Erythroblast (primary cell): ENCODE data around the gene BCL2.

Experiments
- GATA1 ChIP-seq: IDR thresholded peaks from 2 replicates; pipeline ENCODE4 v1.6.1; 2011; ENCODE audit warnings: low read depth, mild to moderate bottlenecking, control low read depth, low read length, moderate library complexity
- POLR2A ChIP-seq: IDR thresholded peaks from 2 replicates; pipeline ENCODE4 v1.6.1; 2011; ENCODE audit warnings: mild to moderate bottlenecking, low read length

DNA sequence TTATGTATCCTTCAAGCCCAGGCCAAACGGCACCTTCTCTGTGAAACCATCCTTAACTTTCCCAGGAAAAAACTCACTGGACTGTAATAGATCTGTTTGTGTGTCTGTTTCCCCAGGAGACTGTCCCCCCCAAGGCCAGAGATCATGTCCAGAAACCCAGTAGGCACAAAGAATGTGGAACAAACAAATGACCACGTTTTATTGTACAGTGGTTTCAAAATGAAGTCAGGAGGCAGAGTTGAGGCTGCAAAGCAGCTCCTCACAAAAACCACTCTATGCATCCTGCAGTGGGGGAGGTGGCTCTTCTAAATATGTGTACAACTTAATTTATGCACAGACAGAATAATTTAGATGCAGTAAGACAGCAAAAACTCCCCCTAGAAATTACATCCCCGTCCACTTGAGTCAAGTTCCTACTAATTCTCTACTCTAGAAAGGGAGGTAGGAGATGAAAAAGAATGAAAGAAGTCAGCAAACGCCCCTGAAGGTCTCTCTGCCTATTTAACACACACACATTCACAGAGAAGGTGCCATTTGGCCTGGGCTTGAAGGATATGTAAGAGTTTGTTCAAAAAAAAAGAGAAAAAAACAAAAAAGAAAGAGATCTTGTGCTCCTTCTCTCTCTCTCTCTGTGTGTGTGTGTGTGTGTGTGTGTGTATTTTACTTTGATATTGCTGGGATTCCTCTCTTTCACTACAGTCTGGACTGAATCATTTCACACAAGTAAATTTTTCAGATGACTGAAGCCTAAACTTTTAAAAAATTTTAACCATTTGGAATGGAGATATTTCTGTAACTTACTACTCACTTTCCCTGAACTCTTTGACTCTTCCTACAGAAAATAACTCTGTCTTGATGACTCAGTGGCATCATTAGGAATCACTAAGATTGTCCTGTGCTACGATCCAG lies 19.5 kb downstream of the BCL2 start:
- TF ChIP-seq POLR2A (no peak), GATA1 (no peak)
